HG02678 (cell line): Measurements from ENCODE around the gene LTN1.
"Not testable (repeated sequence)": the region's sequence is repeated elsewhere in the genome, so short reads cannot be mapped to it uniquely, and the experiment has no call there.

Source experiments
- ATAC-seq: cut with Tn5 transposase; IDR thresholded peaks from one replicate; pipeline ENCODE4 v1.9.1; 2021; ENCODE audit warnings: mild to moderate bottlenecking, moderate library complexity; ENCODE audit not compliant: unreplicated experiment

The LTN1 gene

DNA sequence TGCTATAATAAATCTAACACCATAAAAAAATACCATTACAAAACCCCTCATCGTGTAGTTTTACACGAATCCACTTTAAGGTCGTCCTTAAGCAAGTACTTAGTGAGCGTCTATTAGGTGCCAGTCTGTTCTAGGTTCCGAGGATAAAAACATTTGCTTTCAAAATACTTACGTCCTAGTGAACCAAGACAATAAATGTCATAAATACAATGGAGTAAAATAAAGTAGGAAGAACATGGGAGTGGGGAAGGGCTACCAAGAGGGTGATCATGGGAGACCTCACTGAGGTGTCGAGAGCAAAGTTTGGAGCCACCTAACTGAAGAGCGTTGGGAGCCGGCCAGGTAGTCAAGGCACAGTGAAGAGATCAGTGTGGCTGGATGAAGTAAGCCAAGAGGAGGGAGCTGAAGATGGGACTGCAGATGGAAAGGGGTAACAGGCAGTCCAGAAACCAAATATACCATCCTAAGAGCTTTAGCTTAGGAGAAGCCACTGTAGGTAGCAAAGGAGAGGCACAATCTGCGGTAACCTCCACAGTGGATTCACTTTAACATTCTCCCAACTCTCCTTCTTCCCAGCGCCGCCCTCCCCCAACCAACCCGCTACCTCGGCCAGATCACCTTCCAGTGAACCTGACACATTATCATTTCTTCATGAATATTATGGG lies 684 bp downstream of the LTN1 start:
- no peak for ATAC-seq

DNA sequence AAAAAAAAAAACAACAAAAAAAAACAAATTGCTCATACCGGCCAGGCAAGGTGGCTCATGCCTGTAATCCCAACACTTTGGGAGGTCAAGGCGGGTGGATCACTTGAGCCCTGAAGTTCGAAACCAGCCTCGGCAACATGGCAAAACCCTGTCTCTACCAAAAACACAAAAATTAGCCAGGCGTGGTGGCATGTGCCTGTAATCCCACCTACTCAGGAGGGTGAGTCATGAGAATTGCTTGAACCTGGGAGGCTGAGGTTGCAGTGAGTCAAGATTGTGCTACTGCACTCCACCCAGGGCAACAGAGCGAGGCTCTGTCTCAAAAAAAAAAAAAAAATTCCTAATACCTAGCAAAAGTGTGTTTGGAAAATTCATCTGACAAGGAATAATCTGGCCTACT lies 4.5 kb downstream of the LTN1 start:
- ATAC-seq, result not testable (repeated sequence)

DNA sequence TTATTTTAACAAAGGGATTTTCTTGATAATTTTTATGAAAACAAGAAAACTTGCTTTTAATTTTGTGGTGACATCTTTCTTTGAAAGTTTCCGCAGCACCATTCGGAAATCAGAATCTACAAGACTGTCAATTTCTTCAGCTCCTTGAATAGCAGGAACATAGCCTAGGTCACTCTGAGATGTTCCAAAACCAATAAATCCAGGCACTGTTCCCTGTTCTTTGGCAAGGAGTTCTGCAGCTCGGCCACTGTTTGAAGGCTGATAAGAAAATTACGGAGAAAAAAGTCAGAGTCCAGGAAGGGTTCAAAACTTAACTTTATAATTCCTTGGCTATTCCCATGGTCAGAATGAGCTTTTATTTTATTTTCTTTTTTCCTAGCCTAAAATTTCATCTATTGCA lies 6.0 kb downstream of the LTN1 start:
- ATAC-seq, result no peak

DNA sequence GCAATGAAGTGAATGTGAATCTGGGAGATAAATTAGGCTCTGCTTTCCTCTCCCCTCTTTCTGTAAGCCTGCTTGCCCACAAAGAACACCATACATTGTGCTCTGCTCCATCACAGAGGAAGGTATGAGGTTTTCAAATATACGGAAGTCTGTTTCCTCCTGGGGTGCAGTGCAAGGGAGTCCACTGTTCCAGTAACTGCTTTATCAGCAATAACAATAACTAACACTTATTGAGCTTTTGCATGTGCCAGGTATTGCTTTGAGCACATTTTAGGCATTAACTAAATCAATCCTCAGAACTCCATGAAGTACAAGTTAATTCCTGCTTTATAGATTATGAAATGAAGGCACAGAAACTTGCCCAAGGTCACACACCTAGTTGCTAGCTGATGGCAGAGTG lies 10.0 kb downstream of the LTN1 start:
- ATAC-seq, result no peak

DNA sequence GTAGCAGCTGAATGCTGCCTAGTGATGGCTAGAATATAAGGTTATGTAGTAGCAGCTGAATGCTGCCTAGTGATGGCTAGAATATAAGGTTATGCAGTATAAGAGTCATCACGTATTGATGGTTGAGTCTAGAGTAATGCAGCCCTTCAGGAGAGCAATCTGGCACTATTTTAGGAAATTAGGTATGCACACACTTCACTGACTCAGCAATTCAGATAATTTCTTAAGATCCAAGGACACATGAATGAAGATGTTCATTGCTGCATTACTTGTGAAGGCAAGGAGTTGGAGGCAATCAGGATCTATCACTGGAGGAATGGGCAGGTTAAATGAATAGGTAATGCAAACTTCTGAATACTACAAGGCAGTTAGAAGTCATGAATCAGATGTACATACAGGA lies 13.6 kb downstream of the LTN1 start:
- no peak for ATAC-seq

DNA sequence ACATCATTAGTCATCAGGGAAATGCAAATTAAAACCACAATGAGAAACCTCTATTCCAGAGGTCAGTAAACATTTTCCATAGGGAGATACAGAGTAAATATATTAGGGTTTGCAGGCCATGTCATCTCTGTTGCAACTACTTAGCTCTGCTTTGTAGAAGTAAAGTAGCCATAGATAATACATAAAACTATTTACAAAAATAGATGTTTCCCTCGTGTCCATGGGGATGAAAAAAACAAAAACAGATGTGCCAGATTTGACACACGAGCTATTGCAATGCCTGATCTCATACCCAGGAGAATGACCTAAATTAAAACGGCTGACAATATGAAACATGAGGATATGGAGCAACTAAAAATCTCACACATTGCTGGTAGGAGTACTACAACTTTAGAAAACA lies 17.3 kb downstream of the LTN1 start:
- no peak for ATAC-seq

DNA sequence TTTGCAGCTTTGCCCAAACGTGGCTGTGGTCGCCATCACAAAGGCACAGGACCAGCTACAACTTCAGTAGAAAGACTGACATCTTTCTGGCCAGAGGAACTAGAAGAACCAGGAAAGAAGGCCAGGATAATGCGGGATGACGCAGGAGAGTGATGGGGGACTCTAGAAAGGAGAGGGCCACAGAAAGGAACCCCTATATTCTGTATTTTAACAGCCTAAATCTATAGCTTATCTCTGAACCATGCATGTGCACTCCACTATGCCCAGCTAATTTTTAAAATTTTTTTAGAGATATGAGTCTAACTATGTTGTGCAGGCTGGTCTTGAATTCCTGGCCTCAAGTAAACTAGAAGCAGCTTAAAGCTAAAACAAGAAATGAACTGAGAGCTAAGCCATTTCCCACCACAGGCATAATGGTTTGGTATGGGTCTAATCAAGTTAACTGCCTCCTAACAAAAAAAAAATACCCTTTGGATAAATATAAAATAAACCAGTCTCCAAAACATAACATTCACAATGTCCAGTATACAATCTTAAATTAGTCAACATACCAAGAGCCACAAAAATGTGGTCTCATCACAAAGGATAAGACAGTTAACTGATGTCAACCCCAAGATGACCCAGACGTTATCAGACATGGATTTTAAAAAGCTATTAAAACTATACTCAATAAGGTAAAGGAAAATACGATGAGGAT lies 18.0 kb downstream of the LTN1 start:
- no peak for ATAC-seq

DNA sequence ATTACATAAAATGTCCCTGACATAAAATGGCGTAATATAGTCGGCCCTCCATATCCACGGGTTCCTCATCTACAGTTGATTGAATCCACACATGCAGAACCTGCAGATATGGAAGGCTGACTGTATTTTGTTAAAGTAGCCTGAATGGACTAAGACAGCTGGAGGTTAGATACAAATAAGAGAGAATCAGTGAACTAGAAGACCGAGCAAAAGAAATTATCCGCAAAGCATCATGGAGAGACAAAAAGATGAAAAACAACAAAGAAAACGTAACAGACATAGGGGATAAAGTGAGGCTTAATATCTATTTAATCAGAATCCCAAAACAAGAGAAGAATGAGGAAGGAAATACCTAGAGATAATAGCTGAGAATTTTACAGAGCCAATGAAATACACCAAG lies 20.3 kb downstream of the LTN1 start:
- ATAC-seq, result no peak

DNA sequence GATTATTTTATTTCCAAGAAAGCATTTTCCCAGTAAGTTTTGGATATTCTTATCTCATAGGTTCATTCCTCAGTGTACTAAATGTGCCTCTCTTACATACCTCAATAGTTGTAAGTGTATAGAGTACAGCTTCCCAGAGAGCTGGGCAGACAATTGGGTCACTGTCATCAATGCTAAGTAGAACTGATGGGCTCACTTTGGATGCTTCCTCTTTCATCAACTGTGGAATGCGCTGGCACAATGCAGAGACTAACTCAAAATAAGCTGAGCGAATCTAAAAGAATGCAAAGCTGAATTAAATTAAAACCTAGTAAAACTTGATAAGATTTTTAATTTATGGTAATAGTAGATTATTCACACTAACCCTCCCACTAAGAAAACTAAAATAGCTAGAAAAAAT lies 21.5 kb downstream of the LTN1 start:
- no peak for ATAC-seq

DNA sequence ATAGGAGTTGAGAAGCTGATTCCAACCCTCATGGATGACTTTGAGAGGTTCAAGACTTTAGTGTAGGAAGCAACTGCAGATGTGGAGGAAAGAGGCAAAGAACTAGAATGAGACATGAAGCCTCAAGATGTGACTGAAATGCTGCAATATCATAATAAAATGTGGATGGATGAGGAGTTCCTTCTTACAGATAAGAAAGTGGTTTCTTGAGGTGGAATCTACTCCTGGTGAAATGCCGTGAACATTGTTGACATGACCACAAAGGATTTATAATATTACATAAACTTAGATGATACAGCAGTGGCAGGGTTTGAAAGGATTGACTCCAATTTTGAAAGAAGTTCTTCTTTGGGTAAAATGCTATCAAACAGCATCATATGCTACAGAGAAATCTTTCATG lies 28.8 kb downstream of the LTN1 start:
- no peak for ATAC-seq

DNA sequence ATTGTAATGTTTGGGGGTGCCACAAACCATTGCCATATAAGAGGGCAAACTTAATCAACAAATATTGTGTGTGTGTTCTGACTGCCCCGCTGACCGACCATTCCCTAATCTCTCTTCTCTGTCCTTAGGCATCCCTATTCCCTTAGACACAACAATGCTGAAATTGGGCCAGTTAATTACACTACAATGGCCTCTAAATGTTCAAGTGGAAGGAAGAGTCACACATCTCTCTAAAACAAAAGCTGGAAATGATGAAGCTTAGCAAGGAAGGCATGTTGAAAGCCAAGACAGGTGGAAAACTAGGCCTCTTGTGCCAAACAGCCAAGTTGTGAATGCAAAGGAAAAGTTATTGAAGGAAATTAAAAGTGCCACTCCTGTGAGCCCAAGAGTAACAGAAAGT lies 30.2 kb downstream of the LTN1 start:
- no peak for ATAC-seq

DNA sequence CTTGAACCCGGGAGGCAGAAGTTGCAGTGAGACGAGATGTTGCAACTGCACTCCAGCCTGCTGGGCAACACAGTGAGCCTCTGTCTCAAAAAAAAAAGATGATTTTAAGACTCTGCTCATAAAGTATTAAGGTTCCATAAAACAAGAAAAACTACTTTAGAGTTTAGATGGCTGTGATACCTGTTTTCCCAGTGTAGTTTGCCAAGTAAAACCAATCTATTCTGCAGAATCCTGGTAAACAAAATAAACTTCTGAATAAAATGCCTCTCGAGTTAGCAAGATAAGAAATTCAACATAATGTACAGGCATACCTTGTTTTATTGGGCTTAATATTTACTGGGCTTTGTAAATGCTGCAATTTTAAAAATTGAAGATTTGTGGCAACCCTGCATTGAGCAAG lies 30.8 kb downstream of the LTN1 start:
- ATAC-seq, result no peak

DNA sequence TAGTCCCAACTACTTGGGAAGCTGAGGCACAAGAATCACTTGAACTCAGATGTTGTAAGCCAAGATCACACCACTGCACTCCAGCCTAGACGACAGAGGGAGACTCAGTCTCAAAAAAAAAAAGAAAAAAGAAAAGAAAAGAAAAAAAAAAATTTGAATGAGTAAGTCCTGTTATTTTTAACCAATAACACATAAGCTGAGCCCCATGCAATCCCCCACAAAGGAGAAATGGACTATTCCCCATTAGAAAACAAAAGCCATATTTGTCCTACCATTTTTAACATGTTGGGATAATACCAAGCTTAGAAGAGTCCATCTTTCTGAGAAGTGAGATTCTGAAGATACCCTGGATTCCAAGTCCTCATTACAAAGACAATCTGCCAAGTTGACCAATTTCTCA lies 32.4 kb downstream of the LTN1 start:
- ATAC-seq, result no peak

DNA sequence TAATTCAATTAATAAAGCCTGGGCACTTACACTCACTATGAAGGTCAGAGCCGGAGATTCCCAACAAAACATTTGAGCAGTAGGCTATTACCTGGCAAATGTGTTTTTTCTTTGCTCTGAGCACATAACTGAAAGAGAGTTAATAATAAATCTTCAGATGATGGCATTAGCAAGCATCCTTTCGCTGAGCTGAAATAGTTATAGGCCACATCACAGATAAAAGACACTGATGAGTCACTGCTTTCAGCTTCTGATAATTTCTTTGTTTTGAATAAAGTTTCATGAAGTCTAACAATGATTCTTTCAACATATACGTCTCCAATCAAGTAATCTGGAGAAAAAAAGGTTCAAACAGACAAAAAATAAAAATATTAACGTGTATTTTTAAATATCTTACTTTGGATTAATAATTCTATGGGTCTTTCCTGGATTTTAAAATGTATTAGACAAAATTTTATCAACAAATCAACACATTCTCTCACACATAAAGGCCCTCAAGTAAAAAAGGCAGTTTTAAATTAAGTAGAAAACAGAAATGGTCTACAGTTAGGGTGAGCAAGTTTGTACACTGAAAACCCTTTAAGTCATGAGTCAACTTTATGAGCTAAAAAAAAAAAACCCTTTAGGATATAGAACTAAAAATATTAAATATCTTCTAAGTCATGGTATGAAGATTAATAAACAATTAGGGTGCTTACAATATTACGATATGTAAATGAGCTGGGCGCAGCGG lies 33.1 kb downstream of the LTN1 start:
- no peak for ATAC-seq

DNA sequence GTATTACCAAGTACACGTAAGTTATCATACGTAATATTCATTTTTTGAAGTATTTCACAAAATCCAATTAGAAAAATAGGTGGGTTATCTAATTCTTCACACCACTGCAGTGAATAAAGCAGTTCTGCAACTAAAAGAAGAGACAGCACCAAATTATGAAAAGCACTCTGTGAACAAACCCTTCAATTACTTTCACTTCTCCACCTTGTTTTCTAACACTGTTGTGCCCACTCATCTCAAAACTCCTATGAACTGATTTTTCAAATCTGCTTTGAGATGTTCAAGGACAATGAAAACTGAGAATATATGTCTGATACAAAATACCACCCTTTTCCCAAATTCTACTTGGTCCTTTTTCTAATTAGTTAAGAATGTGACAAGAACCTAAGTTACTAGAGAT lies 39.4 kb downstream of the LTN1 start:
- no peak for ATAC-seq

DNA sequence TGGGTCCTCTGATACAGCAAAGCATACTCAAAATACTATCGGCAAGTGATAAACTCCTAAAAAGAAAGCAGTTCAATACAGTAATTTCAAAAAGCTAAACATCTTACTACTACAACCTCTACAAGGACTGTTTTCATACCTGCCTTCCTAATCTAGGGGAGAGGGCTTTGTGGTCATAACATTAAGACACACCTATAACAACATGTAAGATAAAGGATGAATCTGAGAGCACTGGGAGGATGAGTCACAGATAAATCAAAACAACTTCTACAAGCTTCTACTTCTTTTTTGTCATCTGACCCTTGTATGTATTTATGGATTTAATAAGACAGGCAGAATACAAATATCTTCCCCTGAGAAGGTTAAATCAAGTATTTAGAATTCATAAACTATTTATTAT lies 40.0 kb downstream of the LTN1 start:
- no peak for ATAC-seq

DNA sequence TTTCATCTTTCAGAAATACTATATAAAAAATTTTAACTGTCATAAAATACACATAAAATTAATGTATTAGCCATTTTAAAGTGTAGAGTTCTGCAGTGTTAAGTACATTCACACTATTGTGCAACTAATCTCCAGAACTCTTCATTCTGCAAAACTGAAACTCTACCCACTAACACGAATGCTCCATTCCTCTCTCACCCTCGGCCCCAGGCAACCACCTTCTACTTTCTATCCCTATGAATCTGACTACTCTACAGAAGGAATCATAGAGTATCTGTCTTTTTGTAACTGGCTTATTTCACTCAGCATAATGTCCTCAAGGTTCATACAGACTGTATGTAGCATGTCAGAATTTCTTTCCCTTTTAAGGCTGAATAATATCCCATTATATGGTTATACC lies 43.4 kb downstream of the LTN1 start:
- ATAC-seq, result no peak

DNA sequence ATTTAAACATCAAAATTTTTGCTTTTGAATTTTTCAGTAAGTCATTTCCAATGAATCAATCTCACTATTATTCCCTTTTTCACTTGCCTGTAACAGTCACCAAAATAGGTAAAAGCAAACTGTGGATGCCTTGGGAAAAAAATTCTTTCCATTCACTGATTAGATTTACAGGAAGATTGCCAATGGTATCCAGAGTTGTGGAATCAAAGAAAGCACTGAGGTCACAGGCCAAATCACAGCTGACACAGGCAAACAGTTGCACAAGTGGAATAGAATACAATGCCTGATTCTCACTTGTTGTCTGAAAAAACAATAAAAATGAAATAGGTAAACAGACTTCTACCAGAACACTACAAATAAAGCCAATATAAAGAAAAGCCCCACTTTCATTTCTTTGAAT lies 48.4 kb downstream of the LTN1 start:
- ATAC-seq, result no peak

DNA sequence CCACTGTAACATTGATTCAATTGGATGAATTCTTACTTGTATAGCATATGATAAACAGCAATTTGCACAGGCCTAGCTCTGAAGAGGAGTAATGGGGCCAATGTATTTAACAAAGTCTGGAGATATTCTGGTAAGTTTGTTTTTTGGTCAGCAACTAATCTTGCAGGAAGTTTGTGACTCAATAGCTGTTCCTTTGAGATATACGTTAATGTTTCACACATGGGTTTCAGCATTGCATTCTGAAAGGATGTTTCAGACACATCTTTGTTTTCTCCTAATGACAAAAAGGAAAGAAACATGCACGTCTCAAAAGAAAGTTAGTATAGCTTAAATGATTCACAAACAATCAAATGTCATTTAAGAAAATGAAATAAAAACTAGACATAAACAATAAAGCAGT lies 49.0 kb downstream of the LTN1 start:
- ATAC-seq, result no peak

DNA sequence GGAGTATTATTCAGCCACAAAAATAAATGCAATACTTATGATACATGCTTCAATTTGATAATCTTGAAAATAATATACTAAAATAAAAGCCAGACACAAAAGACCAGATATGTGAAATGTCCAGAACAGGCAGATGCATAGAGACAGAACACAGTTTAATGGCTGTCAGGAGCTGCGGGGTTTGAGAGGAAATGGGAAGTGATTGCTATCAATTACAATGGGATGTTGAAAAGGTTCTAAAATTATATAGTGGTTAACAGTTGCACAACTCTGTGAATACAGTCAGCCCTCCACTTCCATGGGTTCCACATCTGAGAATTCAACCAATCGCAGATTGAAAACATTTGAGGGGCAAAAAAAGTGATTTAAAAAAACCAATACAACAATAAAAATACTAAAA lies 54.0 kb downstream of the LTN1 start:
- no peak for ATAC-seq

DNA sequence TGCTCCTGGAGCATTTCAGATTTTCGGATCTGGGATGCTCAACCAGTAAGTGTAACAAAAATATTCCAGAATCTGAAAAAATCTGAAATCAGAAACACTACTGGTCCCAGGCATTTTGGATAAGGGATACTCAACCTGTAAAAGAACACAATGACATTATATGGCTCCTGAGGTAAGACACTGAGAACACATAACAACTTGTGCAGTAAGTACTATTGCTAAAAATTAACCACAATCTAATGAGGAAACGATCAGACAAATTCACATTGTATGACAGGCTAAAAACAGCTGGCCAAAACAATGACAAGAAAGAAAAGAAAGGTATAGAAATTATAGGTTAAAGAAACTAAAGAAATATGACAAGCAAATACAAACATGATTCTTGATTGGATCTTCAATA lies 54.9 kb downstream of the LTN1 start:
- ATAC-seq, result no peak

DNA sequence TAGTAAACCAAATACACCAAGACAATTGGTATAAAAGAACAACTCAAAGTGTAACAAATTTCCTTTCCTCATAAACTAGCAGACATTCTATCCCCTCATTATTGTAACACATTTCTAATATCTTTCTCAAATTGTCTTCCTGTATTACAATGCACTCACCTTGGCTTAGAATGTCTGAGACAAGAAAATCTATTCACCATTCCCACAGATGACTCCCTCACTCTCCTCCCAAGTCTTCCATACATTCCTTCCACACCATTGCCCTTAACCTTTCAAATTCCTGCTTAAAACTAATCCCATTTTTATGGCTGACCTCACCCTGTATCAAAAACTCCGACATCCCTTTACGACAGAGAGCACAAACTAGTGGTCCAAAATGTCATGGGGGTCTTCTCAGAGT lies 56.0 kb downstream of the LTN1 start:
- ATAC-seq, result no peak
